GM21367 (cell line): ENCODE measurements around the gene BCORL1.

ENCODE experiments used
- ATAC-seq: cut with Tn5 transposase; IDR thresholded peaks from one replicate; pipeline ENCODE4 v1.9.1; 2021; ENCODE audit not compliant: unreplicated experiment

The BCORL1 gene

DNA sequence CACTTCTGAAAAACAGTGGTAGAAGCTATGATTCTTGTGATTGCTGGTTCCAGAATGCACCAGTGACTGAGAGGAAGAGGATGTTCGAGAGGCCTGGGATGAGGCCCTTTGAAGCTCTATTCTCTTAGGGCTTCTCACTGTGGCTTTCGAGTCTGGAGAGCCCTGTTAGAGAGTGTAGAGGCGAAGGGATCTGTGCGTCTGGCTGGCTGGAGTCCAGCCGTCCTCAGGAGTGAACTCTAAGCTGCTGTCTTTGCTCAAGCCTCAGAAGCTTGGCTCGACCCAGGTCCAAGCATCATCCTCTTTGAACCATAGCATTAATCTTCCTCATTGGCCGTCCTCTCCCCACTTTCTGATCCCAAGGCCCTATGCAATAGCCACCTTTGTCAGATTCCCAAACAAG is 76.2 kb downstream of the BCORL1 start:
- ATAC-seq: no peak

DNA sequence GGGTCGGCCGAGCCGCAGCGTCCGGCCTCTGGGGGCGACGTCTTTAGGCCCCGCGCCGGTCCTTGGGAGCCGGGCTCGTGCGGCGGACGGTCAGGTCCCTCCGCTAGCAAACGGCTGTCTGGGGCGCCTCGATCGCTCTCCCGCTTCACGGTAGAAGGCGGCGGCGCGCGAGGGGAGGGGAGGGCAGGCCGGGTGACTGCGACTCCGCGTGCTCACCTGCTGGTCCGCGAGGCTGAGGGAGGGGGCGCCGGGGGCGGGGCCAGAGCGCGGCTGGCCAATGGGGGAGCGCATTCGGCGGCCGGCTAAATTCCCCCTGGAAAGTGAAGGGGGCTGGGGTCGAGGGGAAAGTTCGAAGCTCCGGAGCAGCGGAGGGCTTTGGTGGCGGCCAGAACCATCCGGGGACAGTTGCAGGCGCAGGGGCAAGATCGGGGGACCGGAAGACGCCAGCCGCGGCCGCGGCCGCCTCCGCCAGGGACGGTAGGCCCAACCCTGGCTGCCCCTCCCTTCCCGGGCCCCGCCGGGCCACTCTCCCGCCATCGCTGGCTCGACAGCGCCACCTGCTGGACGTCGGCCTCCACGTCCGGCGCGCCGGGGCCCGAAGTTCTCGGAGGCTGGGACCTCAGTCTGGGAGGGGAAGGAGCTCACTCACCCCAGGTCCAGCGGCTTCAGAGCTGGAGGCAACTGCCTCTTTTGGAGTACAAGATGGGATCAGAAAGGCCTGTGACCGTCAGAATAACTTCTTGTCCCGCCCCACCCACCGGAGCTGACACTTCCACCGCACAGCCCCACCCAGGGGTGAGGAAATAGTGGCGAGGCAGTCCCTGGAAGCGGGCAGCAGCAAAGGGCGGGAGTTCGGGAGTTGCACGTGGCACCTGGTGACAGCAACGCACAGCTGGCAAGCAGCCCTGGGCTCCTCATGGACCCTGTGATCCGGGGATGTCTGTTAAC is 78.0 kb downstream of the BCORL1 start:
- ATAC-seq: peak; percentile 86

DNA sequence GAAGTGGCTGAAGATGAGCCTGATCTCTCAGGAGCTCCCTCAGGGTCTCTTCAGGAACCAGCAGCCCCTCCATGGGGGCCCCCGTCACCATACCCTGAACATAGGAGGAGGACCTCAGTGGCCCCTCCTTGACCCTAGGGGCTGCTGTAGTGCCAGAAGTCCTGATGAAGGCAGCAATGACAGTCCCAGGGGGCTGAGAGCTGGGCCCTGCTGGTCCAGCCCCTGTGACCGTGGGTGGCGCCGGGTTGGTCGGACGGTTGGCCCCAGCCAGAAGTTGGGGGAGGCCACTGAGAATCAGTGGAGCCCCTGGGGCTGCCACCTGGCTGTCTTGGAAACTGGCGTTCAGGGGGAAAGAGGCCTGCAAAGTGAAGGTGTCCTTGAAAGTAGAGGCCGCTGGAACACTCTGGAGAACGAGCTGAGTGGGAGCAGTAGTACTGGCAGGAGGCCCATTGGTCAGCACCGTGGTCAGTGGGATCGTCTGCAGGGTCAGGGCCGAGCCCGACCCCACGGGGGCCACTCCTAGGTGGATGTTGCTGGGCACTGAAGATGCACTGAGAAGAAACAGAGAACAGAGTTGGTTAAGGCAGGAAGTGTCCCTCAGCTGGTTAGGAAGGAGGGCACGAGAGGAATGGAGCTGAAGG is 84.7 kb downstream of the BCORL1 start:
- no peak for ATAC-seq

GRCh38 chrX:130071611-130072344 is 89.3 kb downstream of the BCORL1 start:
- ATAC-seq: no peak

DNA sequence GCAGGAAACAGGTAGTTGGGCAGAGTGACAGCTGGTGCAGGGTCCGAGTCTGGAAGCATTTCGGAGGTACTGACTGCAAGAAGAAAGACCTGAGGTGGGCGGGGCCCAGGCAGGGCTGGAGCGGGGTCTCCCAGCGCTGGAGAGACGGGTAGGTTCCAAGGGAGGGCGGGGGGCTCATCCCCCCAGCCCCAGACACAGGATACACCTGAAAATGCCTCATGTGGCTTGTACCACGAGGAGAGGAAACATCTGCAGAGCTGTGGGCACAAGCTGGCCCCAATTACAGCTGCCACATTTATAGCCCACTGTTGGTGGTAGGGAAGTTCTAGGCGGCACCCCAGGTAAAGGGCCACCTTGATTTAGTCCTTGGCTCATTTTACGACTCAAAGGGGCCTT is 89.9 kb downstream of the BCORL1 start:
- no peak for ATAC-seq

- ATAC-seq: no peak
Observed at GRCh38 chrX:130075777-130076176, 93.3 kb downstream of the BCORL1 start.

DNA sequence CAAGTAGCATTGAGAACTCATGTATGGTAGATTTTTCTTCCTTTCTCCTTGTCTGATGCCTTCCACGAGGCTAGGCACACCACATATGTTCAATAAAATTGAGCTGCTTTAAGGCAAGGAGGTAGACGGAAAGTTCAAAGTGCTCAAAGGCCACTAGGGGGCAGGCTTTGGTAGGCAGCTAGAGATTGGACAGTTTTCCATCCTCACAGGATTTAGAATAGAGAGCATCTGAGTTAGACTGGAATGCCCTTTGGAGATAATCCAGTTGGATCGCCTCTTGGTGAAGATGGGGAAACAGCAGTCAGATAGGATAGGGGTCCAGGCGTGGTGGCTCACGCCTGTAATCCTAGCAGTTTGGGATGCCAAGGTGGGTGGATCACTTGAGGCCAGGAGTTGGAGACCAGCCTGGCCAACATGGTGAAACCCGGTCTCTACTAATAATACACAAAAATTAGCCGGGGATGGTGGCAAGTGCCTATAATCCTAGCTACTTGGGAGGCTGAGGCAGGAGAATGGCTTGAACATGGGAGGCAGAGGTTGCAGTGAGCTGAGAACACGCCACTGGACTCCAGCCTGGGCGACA is 97.5 kb downstream of the BCORL1 start:
- no peak for ATAC-seq

GRCh38 chrX:130080791-130081367 is 98.4 kb downstream of the BCORL1 start:
- no peak for ATAC-seq

DNA sequence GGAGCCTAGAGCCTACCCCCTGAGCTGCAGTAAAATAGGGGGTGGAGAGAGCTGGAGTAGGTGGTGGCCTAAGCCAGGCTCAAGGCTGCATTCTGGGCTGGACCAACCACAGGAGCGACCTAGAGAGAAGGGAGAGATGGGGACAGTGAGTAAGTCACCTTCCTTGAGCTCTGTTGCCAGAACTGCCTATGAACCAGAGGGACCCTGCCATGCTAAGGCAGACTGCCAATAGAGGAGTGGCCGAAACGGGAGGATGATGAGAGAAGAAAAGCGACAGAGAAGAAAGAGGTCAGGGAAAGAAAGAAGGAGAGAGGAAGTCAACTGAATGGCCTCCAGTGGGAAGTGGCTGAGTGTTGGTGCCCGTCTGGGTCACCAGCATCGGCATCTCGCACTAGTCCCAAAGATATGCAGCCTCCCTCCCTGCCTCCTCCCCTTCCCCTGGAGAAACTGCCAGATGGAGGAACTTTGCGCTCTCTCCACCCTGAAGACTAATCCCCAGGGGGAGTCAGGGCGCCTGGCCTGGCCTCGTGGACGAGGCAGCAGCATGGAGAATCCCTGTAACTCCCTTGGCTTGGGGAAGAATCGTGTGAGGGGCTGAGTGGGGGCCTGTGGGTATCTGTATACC is 99.1 kb downstream of the BCORL1 start:
- ATAC-seq: no peak

DNA sequence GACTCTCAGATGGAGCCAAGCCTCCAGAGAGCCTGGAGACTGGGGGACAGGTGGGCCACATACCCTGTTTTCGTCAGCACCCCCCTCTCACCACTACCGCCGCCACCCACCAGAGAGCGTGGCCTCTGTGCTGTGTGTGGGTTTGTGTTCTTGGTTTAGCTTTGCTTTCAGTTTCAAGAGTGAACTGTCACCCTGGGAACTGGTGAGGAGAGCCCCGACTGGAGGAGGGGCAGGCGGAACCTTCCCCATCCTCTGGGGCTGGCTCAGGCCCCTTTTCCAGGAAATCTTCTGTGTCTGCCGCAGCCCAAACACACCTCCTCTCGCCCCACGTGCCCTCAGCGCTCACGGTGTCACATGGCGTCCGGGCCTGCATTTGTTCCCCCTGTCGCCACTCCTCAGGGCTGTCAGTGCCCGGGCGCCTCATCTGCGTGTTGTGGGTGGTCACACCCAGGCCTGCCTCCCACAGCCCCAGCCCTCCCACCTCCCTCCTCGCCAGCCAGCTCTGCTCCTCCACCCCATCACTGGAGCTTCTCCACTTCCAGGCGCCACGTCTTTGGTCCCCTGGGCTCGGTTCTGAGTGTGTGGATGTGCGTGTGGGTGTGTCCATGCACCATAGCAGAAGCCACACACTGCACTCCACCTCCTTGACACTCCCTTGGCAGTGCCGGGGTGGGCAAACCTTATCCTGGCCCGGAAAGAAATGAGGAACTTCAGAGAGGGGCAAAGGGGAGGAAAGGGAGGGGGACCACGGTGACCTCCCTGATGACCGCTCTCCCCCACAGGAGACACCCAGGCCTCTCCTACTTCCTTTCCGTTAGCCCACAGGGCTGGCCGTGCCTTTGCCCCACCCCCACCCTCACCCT is 100.0 kb downstream of the BCORL1 start:
- peak; percentile 36 for ATAC-seq

GRCh38 chrX:130083107-130083490 is 100.7 kb downstream of the BCORL1 start:
- no peak for ATAC-seq

- ATAC-seq: no peak
Observed at GRCh38 chrX:130083656-130084382, 101.4 kb downstream of the BCORL1 start.

GRCh38 chrX:130084631-130085237 is 102.3 kb downstream of the BCORL1 start:
- ATAC-seq: peak; percentile 31

DNA sequence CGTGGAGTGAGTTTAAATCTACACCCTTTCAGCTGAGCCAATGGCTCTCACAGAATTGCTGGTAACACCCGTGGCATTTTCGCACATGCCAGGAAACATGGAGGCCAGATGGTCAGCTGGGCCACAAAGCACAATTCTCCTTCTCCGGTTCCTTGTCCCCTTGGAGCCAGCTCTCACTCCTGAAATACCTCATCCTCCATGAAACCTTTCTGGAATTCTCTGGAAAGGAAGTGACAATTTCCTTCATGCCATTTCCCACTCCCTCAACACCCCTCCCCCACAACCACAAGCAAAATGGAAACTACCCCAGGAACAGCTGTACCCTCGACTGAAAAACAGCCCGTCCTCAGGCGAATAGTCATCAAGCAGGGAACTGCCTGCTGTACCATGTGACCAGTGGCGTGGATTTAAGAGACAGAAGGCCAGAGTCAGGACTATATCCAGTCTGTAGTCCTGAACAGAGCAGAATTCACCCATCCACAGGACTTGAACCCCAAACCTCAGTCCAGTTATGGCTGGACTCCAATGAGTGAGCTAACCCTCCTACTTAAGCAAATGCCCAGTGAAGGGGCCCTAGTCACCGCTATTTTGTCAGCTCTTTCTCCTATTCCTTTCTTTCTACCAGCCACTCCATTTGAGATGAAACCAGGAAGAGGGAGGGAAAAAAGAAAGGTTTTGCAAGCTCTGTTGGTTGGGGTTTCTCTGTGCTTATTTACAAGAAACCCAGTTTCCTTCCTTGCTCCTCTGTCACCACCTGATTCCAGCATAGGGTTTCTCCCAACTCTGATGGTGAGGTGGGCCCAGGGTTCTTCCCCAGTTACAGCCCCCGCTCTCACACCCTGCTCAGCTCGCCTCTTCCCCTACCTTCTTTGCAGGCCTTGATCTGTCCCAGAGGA is 103.4 kb downstream of the BCORL1 start:
- ATAC-seq: no peak

- ATAC-seq: peak; percentile 38
Observed at GRCh38 chrX:130086447-130087206, 104.2 kb downstream of the BCORL1 start.

- no peak for ATAC-seq
Observed at GRCh38 chrX:130090364-130090763, 107.9 kb downstream of the BCORL1 start.
